DND-41 (cell line): ENCODE measurements around the gene LIN54.
A peak's percentile ranks its signal among the peaks of the same experiment; 100 is the strongest.
"Not testable (repeated sequence)": the region's sequence is repeated elsewhere in the genome, so short reads cannot be mapped to it uniquely, and the experiment has no call there.

Experiments
- ATAC-seq: fragments of 200-7000 bp; cut with Tn5 transposase; 3 replicates; pipeline ENCODE4 v1.9.1; 2021; ENCODE audit warnings: low read depth; ENCODE audit not compliant: insufficient read depth
- DNase-seq: peaks from one replicate; pipeline ENCODE4 v3.0.0-alpha.2; 2020
- H2AFZ ChIP-seq: 2 replicates; pipeline ENCODE4 v1.6.0; 2012; ENCODE audit warnings: low read depth, low read length
- H3K27ac ChIP-seq: 2 replicates; pipeline ENCODE4 v1.5.1; 2012; ENCODE audit warnings: low read length, inconsistent platforms
- H3K27me3 ChIP-seq: fragments of 200-600 bp; sonication (generic); 2 replicates; pipeline ENCODE4 v1.6.0; 2012; ENCODE audit warnings: low read length, mild to moderate bottlenecking, inconsistent platforms; ENCODE audit not compliant: insufficient read depth, poor library complexity
- H3K36me3 ChIP-seq: 2 replicates; pipeline ENCODE4 v1.5.1; 2012; ENCODE audit warnings: low read length, inconsistent platforms; ENCODE audit not compliant: insufficient read depth
- H3K4me1 ChIP-seq: 2 replicates; pipeline ENCODE4 v1.5.1; 2012; ENCODE audit warnings: mild to moderate bottlenecking, low read length; ENCODE audit not compliant: insufficient read depth
- H3K4me2 ChIP-seq: 2 replicates; pipeline ENCODE4 v1.6.0; 2012; ENCODE audit warnings: mild to moderate bottlenecking, moderate library complexity, low read length, inconsistent platforms; ENCODE audit not compliant: insufficient read depth
- H3K4me3 ChIP-seq, 2 experiments: fragments of 200-600 bp in 1 of 2; shearing (Covaris generic) in 1 of 2; 2 replicates each; pipeline ENCODE4 v1.5.1; 2012 to 2016; ENCODE audit warnings: inconsistent platforms in 2 of 2, low read length in 2 of 2, mild to moderate bottlenecking in 2 of 2, low read depth in 1 of 2, moderate library complexity in 1 of 2
- H3K79me2 ChIP-seq: 2 replicates; pipeline ENCODE4 v1.6.0; 2012; ENCODE audit warnings: low read length, inconsistent platforms; ENCODE audit not compliant: insufficient read depth
- H3K9ac ChIP-seq: 2 replicates; pipeline ENCODE4 v1.6.0; 2012; ENCODE audit warnings: low read depth, mild to moderate bottlenecking, inconsistent platforms, low read length, moderate library complexity
- H3K9me3 ChIP-seq: 2 replicates; pipeline ENCODE4 v1.5.1; 2012; ENCODE audit warnings: low read length, moderate library complexity, mild to moderate bottlenecking, inconsistent platforms; ENCODE audit not compliant: insufficient read depth, severe bottlenecking
- H4K20me1 ChIP-seq: 2 replicates; pipeline ENCODE4 v1.6.0; 2012; ENCODE audit warnings: low read length; ENCODE audit not compliant: insufficient read depth
- CTCF ChIP-seq: IDR thresholded peaks from 2 replicates; pipeline ENCODE4 v1.5.1; 2012; ENCODE audit warnings: borderline replicate concordance, low read length, moderate library complexity, mild to moderate bottlenecking; ENCODE audit not compliant: poor library complexity, severe bottlenecking; ENCODE audit errors: extremely low read depth
- EZH2 ChIP-seq: IDR thresholded peaks from 3 replicates; pipeline ENCODE4 v1.6.1; 2012; ENCODE audit warnings: borderline replicate concordance, low read depth, mild to moderate bottlenecking, moderate library complexity, low read length, inconsistent platforms; ENCODE audit not compliant: severe bottlenecking

The LIN54 gene

GRCh38 chr4:83010111-83010521 lies 507 bp downstream of the LIN54 start:
- no peaks in the 10 kb centered on the region for H3K27me3 ChIP-seq
- peak; percentile 40 for DNase-seq
- no peaks in the 10 kb centered on the region for H3K9me3 ChIP-seq
- peak overlapping the region; percentile 85 to 97 for H3K4me3 ChIP-seq
- H4K20me1 ChIP-seq = peaks cover 13% of the 10 kb centered on the region; the same call in 1 of the 2 replicates
- H3K27ac ChIP-seq = peak overlapping the region; percentile 96
- ATAC-seq = 0 out of 3 replicates have a peak, but pooled peaks have one; percentile 3
- peaks cover 43% of the 10 kb centered on the region for H3K4me1 ChIP-seq
- H3K4me2 ChIP-seq = peak overlapping the region; percentile 78
- H3K9ac ChIP-seq = peak overlapping the region; percentile 98
- peaks cover 74% of the 10 kb centered on the region for H3K79me2 ChIP-seq
- peak overlapping the region; percentile 90 for H2AFZ ChIP-seq
- no peak for TF ChIP-seq EZH2
- TF ChIP-seq CTCF = no peak
- no peaks in the 10 kb centered on the region; the same call in 1 of the 2 replicates for H3K36me3 ChIP-seq

GRCh38 chr4:83009529-83009928 lies 1.1 kb downstream of the LIN54 start:
- Histone ChIP-seq H3K36me3 (no peaks in the 10 kb centered on the region; the same call in 1 of the 2 replicates), H2AFZ (peak overlapping the region; percentile 90; the same call in 1 of the 2 replicates), H3K27ac (peak overlapping the region; percentile 96), H3K4me2 (peak overlapping the region; percentile 78), H3K27me3 (no peaks in the 10 kb centered on the region), H3K79me2 (peaks cover 80% of the 10 kb centered on the region), H3K4me1 (peaks cover 43% of the 10 kb centered on the region), H4K20me1 (peaks cover 16% of the 10 kb centered on the region; the same call in 1 of the 2 replicates), H3K9ac (peak overlapping the region; percentile 98), H3K9me3 (no peaks in the 10 kb centered on the region), H3K4me3 (peak overlapping the region; percentile 85 to 97)
- no peak for DNase-seq
- no peak for ATAC-seq
- TF ChIP-seq EZH2 = no peak
- TF ChIP-seq CTCF = no peak

GRCh38 chr4:83003044-83003791 lies 7.4 kb downstream of the LIN54 start:
- peaks cover 10% of the 10 kb centered on the region for H3K4me1 ChIP-seq
- H3K36me3 ChIP-seq, H3K9ac ChIP-seq, ATAC-seq, H3K27ac ChIP-seq, H2AFZ ChIP-seq, DNase-seq, H3K4me2 ChIP-seq, H3K27me3 ChIP-seq, H3K4me3 ChIP-seq, H3K9me3 ChIP-seq: not testable (repeated sequence)
- H4K20me1 ChIP-seq = peaks cover 56% of the 10 kb centered on the region
- peaks cover 98% of the 10 kb centered on the region for H3K79me2 ChIP-seq

GRCh38 chr4:83002329-83002728 lies 8.3 kb downstream of the LIN54 start:
- no peak overlapping the region for H3K4me2 ChIP-seq
- no peak overlapping the region for H3K9ac ChIP-seq
- H3K36me3 ChIP-seq = no peaks in the 10 kb centered on the region
- TF ChIP-seq EZH2 (no peak), CTCF (no peak)
- H4K20me1 ChIP-seq = peaks cover 54% of the 10 kb centered on the region
- no peaks in the 10 kb centered on the region for H3K9me3 ChIP-seq
- H2AFZ ChIP-seq = no peak overlapping the region
- H3K4me1 ChIP-seq = peaks cover 2% of the 10 kb centered on the region; the same call in 1 of the 2 replicates
- DNase-seq (no peak), ATAC-seq (no peak)
- no peak overlapping the region for H3K4me3 ChIP-seq
- H3K27ac ChIP-seq = no peak overlapping the region
- H3K27me3 ChIP-seq = no peaks in the 10 kb centered on the region
- H3K79me2 ChIP-seq = peaks cover 96% of the 10 kb centered on the region
